ENCODE data around the gene SETBP1. TPM values are rescaled to one million over a fixed set of nuclear protein-coding genes. Genes with fewer than 3 reads are reported as not detected.

Gene SETBP1
- total and polyA plus RNA-seq, 2 of the 13 experiments (the other 11 are each of a cell fraction or from before 2014, with no cell fraction given): 0.18 to 0.65 TPM

- no peak overlapping the region for H3K27ac ChIP-seq (ENCODE audit: extremely low read length, insufficient read depth, low read length)
- H3K9me3 ChIP-seq (ENCODE audit: low read length): no peaks in the 10 kb centered on the region
- H3K36me3 ChIP-seq (replicated peaks in 1 of 2; ENCODE audit: control insufficient read depth in 1 of 2, insufficient read depth in 2 of 2, low read length in 2 of 2): no peaks in the 10 kb centered on the region
- BruUV-seq (replicated peaks): no TSS peak
- WGBS (ENCODE audit: low lambda C conversion rate): 4% methylated on average over 4 of the region's 4 CpGs
- H3K27me3 ChIP-seq (ENCODE audit: control insufficient read depth in 1 of 2, insufficient read depth in 2 of 2, low read length in 2 of 2): peaks cover 0 to 2% of the 10 kb centered on the region in 2 experiments; a peak in 1 of 5 replicates
- no peak overlapping the region for H3K4me3 ChIP-seq (replicated peaks in 1 of 3; ENCODE audit: insufficient read depth in 1 of 3, low read depth in 2 of 3, low read length in 3 of 3)
- ChIA-PET POLR2A (no interaction called here), CTCF (ENCODE audit: low intra/inter-chr PET ratio, low total read pairs) (no interaction called here)
- H4K20me1 ChIP-seq (ENCODE audit: insufficient read depth, low read length): no peaks in the 10 kb centered on the region
- ATAC-seq: peak; percentile 80
- H3K9ac ChIP-seq (ENCODE audit: insufficient read depth, low read depth, low read length): no peak overlapping the region
- no peak overlapping the region for H3K4me2 ChIP-seq (ENCODE audit: low read depth, low read length)
- H3K4me1 ChIP-seq (ENCODE audit: insufficient read depth, low read length): peaks cover 27% of the 10 kb centered on the region
- H2AFZ ChIP-seq (ENCODE audit: low read length): no peak overlapping the region
- no peaks in the 10 kb centered on the region for H3K79me2 ChIP-seq (ENCODE audit: insufficient read depth, low read length)
- intact Hi-C loops (cut with micrococcal nuclease; ENCODE audit: unreplicated experiment) (no loop called here), in situ Hi-C loops (cut with HindIII; ENCODE audit: extremely low pct_ligation_motif_present, low pct_unique_long_range_greater_than_20kb) (loop anchor here (25.0 kb wide), 1 partner anchor 102 kb away; the partner anchor contains the start of gene SETBP1)
- TF ChIP-seq BCL6 (CRISPR knock-in tag; IDR thresholded peaks at IDR 0.05) (0 out of 2 replicates have a peak, but pooled peaks have one; percentile 20), NR2F6 (IDR thresholded peaks at IDR 0.05) (0 out of 2 replicates have a peak, but pooled peaks have one; percentile 11), NR2F6 (CRISPR knock-in tag; IDR thresholded peaks at IDR 0.05) (no peak), JUNB (CRISPR knock-in tag; IDR thresholded peaks at IDR 0.05; ENCODE audit: borderline replicate concordance) (no peak), CREM (IDR thresholded peaks at IDR 0.05) (peak; percentile 15; the same call in 1 of the 2 replicates), CREM (CRISPR knock-in tag; IDR thresholded peaks at IDR 0.05) (no peak), PRPF4 (IDR thresholded peaks at IDR 0.05; ENCODE audit: low read depth, low read length, poor library complexity, severe bottlenecking) (no peak), KDM5B (CRISPR knock-in tag; IDR thresholded peaks at IDR 0.05; ENCODE audit: borderline replicate concordance) (no peak), SP2 (CRISPR knock-in tag; IDR thresholded peaks at IDR 0.05) (no peak), ZSCAN31 (CRISPR knock-in tag; IDR thresholded peaks at IDR 0.05; ENCODE audit: low read depth) (no peak), ONECUT2 (CRISPR knock-in tag; IDR thresholded peaks at IDR 0.05) (no peak), TOE1 (CRISPR knock-in tag; IDR thresholded peaks at IDR 0.05) (no peak), ZNF556 (CRISPR knock-in tag; IDR thresholded peaks at IDR 0.05; ENCODE audit: borderline replicate concordance) (no peak), EP300 (IDR thresholded peaks at IDR 0.05; ENCODE audit: low read depth in 2 of 2, low read length in 2 of 2) (peak in 1 of 2 experiments; percentile 43; a peak in 1 of 4 replicates), EP300 (CRISPR knock-in tag; IDR thresholded peaks at IDR 0.05; ENCODE audit: borderline replicate concordance) (no peak), LCORL (IDR thresholded peaks at IDR 0.05) (no peak), LCORL (CRISPR knock-in tag; IDR thresholded peaks at IDR 0.05) (no peak), NFIC (IDR thresholded peaks at IDR 0.05; ENCODE audit: low read length) (0 out of 2 replicates have a peak, but pooled peaks have one; percentile 22), ZNF605 (CRISPR knock-in tag; IDR thresholded peaks at IDR 0.05) (no peak), CREB1 (IDR thresholded peaks at IDR 0.05) (no peak), CREB1 (CRISPR knock-in tag; IDR thresholded peaks at IDR 0.05) (peak; percentile 49; the same call in 1 of the 2 replicates), ETV6 (CRISPR knock-in tag; conservative IDR thresholded peaks at IDR 0.05) (no peak)
- no peak for FAIRE-seq
- peak; percentile 43 for DNase-seq (ENCODE audit: low spot score)
These were observed 109.0 kb downstream of the SETBP1 start for GRCh38 chr18:44789710-44790109.
